AG09319 (cell line): ENCODE results near the gene TEKT4.
"Not testable (repeated sequence)": the region's sequence is repeated elsewhere in the genome, so short reads cannot be mapped to it uniquely, and the experiment has no call there.

Experiments used
- DNase-seq: peaks from one replicate; pipeline ENCODE4 v3.0.0-alpha.2; 2010; ENCODE audit warnings: low read depth; ENCODE audit errors: extremely low read depth
- CTCF ChIP-seq: IDR thresholded peaks from 2 replicates; pipeline ENCODE4 v1.5.1; 2011; ENCODE audit warnings: low read depth, mild to moderate bottlenecking, inconsistent platforms, low read length, moderate library complexity

TEKT4 gene

GRCh38 chr2:94875820-94876522 is 4.7 kb downstream of the TEKT4 start:
- no peak for TF ChIP-seq CTCF
- no peak for DNase-seq

- TF ChIP-seq CTCF: no peak
- DNase-seq: no peak
Observed at GRCh38 chr2:94876523-94876863, 5.3 kb downstream of the TEKT4 start.

- DNase-seq: no peak
- TF ChIP-seq CTCF: no peak
Observed at GRCh38 chr2:94877129-94877528, 5.9 kb downstream of the TEKT4 start.

- DNase-seq: not testable (repeated sequence)
Observed at GRCh38 chr2:94878575-94878974, 7.3 kb downstream of the TEKT4 start.

GRCh38 chr2:94879314-94879981 is 8.2 kb downstream of the TEKT4 start:
- DNase-seq: no peak
- no peak for TF ChIP-seq CTCF

GRCh38 chr2:94879982-94880377 is 8.8 kb downstream of the TEKT4 start:
- DNase-seq: no peak

GRCh38 chr2:94880507-94880906 is 9.3 kb downstream of the TEKT4 start:
- TF ChIP-seq CTCF: no peak
- no peak for DNase-seq

More at GRCh38 chr2:94879982-94880377, 8.8 kb downstream of the TEKT4 start:
- no peak for TF ChIP-seq CTCF

- no peak for DNase-seq
- no peak for TF ChIP-seq CTCF
Observed at GRCh38 chr2:94881070-94881469, 9.8 kb downstream of the TEKT4 start.
